PC-3 (cell line): ENCODE data around the gene IWS1. TPM values are rescaled to one million over a fixed set of nuclear protein-coding genes. Genes with fewer than 3 reads are reported as not detected.

Experiments
- ATAC-seq: fragments of 200-7000 bp; cut with Tn5 transposase; 2 replicates; pipeline ENCODE4 v1.9.1; 2020; ENCODE audit warnings: mild to moderate bottlenecking, moderate library complexity
- BruUV-seq: library from RNA; stranded (reverse); fragments of 400-500 nt; replicated peaks from 2 replicates; lab custom pipeline; 2021; lab: Mats Ljungman, UMichigan
- CTCF ChIA-PET: fragments of 300-600 bp; sonication (Branson Sonifier 250); formaldehyde crosslinking; loops from one replicate; lab custom pipeline; 2022; ENCODE audit warnings: antibody characterized with exemption; lab: Charles Lee
- POLR2A ChIA-PET: fragments of 300-600 bp; sonication (Branson Sonifier 250); formaldehyde crosslinking; loops from one replicate; lab custom pipeline; 2022; ENCODE audit warnings: antibody characterized with exemption; ENCODE audit not compliant: unreplicated experiment; lab: Charles Lee
- DNase-seq: peaks from one replicate; pipeline ENCODE4 v3.0.0-alpha.2; 2015
- H2AFZ ChIP-seq: fragments of 300-600 bp; sonication (generic); 2 replicates; pipeline ENCODE4 v1.6.0; 2016; ENCODE audit warnings: antibody characterized with exemption, low read length
- H3F3A ChIP-seq: fragments of 300-600 bp; sonication (generic); one replicate; pipeline ENCODE4 v1.6.0; 2017; ENCODE audit warnings: antibody characterized with exemption, low read length, control low read depth, mild to moderate bottlenecking; ENCODE audit not compliant: unreplicated experiment
- H3K27ac ChIP-seq: fragments of 300-600 bp; sonication (generic); 2 replicates; pipeline ENCODE4 v1.5.1; 2016; ENCODE audit warnings: mild to moderate bottlenecking, low read length
- H3K27me3 ChIP-seq: fragments of 300-600 bp; sonication (generic); 2 replicates; pipeline ENCODE4 v1.6.1; 2016; ENCODE audit warnings: low read length, mixed read lengths
- H3K36me3 ChIP-seq: fragments of 300-600 bp; sonication (generic); 2 replicates; pipeline ENCODE4 v1.6.1; 2016; ENCODE audit warnings: low read depth, mixed run types, low read length, mixed read lengths
- H3K4me1 ChIP-seq: fragments of 300-600 bp; sonication (generic); 2 replicates; pipeline ENCODE4 v1.5.1; 2016; ENCODE audit warnings: low read length; ENCODE audit not compliant: insufficient read depth
- H3K4me2 ChIP-seq: fragments of 300-600 bp; sonication (generic); 2 replicates; pipeline ENCODE4 v1.6.0; 2016; ENCODE audit warnings: low read length
- H3K4me3 ChIP-seq: fragments of 300-600 bp; sonication (generic); 2 replicates; pipeline ENCODE4 v1.5.1; 2016; ENCODE audit warnings: mild to moderate bottlenecking, low read length, mixed read lengths
- H3K79me2 ChIP-seq: fragments of 300-600 bp; sonication (generic); 2 replicates; pipeline ENCODE4 v1.6.1; 2017; ENCODE audit warnings: low read length, mixed read lengths
- H3K9ac ChIP-seq: fragments of 300-600 bp; sonication (generic); 2 replicates; pipeline ENCODE4 v1.6.0; 2016; ENCODE audit warnings: mild to moderate bottlenecking, low read length
- H3K9me2 ChIP-seq: fragments of 300-600 bp; sonication (generic); replicated peaks from 2 replicates; pipeline ENCODE4 v1.6.1; 2016; ENCODE audit warnings: mixed run types, low read length, mixed read lengths
- H3K9me3 ChIP-seq: fragments of 300-600 bp; sonication (generic); 2 replicates; pipeline ENCODE4 v1.6.1; 2016; ENCODE audit warnings: low read length, mixed read lengths
- H4K20me1 ChIP-seq: fragments of 300-600 bp; sonication (generic); 2 replicates; pipeline ENCODE4 v1.6.1; 2016; ENCODE audit warnings: low read length, mixed read lengths
- EZH2 ChIP-seq: fragments of 300-600 bp; sonication (generic); IDR thresholded peaks from one replicate; pipeline ENCODE4 v1.6.1; 2017; ENCODE audit warnings: antibody characterized with exemption, mild to moderate bottlenecking, low read length; ENCODE audit not compliant: unreplicated experiment
- EZH2phosphoT487 ChIP-seq: fragments of 300-600 bp; sonication (generic); IDR thresholded peaks from 2 replicates; pipeline ENCODE4 v1.6.1; 2018; ENCODE audit warnings: mild to moderate bottlenecking, antibody characterized with exemption, low read length, borderline replicate concordance
- intact Hi-C: fragments of 100-400 bp; cut with micrococcal nuclease; formaldehyde crosslinking; loops from 2 replicates; pipeline ENCODE4 v1.9.0; 2023
- total RNA-seq: library from RNA; depleted of rRNA; stranded (reverse); fragments of >200 nt; gene quantifications from 2 replicates; pipeline ENCODE4 v1.2.3, GENCODE V29; 2014
- TF ChIP-seq, protein P1 (sequence below): fragments of 300-600 bp; sonication (generic); conservative IDR thresholded peaks from 2 replicates; pipeline ENCODE4 v1.5.1; 2017; ENCODE audit warnings: antibody characterized with exemption, low read depth, mild to moderate bottlenecking, low read length

The IWS1 gene
- total RNA-seq, 1 experiment from 2014 or later, result 51.4 TPM

DNA sequence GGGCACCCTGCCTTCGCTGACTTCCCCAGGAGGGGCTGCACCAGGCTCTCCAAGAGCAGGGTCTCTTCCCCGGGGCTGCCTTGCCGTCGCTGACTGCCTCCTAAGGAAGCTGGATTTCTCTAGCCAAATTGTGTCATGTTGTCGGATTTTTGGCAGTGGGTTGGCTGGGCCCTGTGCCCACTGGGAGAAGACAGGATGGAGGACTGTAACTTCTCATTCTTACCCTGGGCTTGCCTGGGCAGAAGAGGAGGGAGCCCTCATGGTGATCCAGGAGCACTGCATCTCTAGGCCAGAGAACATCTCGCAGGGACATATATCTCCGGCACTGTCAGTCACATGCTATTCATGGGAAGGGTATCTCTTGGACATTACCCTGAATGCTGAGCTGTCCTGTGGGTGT is 15.5 kb upstream of the IWS1 start:
- H3K4me3 ChIP-seq, result no peak overlapping the region
- ATAC-seq, result no peak
- H3K9me2 ChIP-seq, result no peaks in the 10 kb centered on the region
- no peak for DNase-seq
- no peaks in the 10 kb centered on the region for H3K79me2 ChIP-seq
- H3K36me3 ChIP-seq, result no peaks in the 10 kb centered on the region
- no peak overlapping the region for H3K27ac ChIP-seq
- H2AFZ ChIP-seq, result no peak overlapping the region
- no peak overlapping the region for H3K9ac ChIP-seq
- ChIA-PET POLR2A (no interaction called here), CTCF (no interaction called here)
- H3F3A ChIP-seq, result no peaks in the 10 kb centered on the region
- no peaks in the 10 kb centered on the region for H3K4me1 ChIP-seq
- H3K4me2 ChIP-seq, result no peak overlapping the region
- intact Hi-C loops, result no loop called here
- H4K20me1 ChIP-seq, result no peaks in the 10 kb centered on the region
- TF ChIP-seq, protein P1, sequence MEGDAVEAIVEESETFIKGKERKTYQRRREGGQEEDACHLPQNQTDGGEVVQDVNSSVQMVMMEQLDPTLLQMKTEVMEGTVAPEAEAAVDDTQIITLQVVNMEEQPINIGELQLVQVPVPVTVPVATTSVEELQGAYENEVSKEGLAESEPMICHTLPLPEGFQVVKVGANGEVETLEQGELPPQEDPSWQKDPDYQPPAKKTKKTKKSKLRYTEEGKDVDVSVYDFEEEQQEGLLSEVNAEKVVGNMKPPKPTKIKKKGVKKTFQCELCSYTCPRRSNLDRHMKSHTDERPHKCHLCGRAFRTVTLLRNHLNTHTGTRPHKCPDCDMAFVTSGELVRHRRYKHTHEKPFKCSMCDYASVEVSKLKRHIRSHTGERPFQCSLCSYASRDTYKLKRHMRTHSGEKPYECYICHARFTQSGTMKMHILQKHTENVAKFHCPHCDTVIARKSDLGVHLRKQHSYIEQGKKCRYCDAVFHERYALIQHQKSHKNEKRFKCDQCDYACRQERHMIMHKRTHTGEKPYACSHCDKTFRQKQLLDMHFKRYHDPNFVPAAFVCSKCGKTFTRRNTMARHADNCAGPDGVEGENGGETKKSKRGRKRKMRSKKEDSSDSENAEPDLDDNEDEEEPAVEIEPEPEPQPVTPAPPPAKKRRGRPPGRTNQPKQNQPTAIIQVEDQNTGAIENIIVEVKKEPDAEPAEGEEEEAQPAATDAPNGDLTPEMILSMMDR, result no peak
- TF ChIP-seq EZH2 (no peak), EZH2phosphoT487 (no peak)
- BruUV-seq, result no TSS peak
- no peaks in the 10 kb centered on the region for H3K9me3 ChIP-seq
- H3K27me3 ChIP-seq, result no peaks in the 10 kb centered on the region

- no peak overlapping the region for H3K27ac ChIP-seq
- no peak overlapping the region for H3K4me2 ChIP-seq
- no peaks in the 10 kb centered on the region for H3K9me2 ChIP-seq
- ChIA-PET CTCF (no interaction called here), POLR2A (no interaction called here)
- no peaks in the 10 kb centered on the region for H3K9me3 ChIP-seq
- no peak overlapping the region for H3K4me3 ChIP-seq
- no peaks in the 10 kb centered on the region for H4K20me1 ChIP-seq
- H3K27me3 ChIP-seq, result no peaks in the 10 kb centered on the region
- ATAC-seq (no peak), DNase-seq (no peak)
- H3K4me1 ChIP-seq, result no peaks in the 10 kb centered on the region
- H2AFZ ChIP-seq, result no peak overlapping the region
- no peaks in the 10 kb centered on the region for H3K79me2 ChIP-seq
- no peak overlapping the region for H3K9ac ChIP-seq
- TF ChIP-seq EZH2phosphoT487 (no peak), EZH2 (no peak)
- TF ChIP-seq, protein P1, result no peak
- no TSS peak for BruUV-seq
- no peaks in the 10 kb centered on the region for H3F3A ChIP-seq
- no peaks in the 10 kb centered on the region for H3K36me3 ChIP-seq
- intact Hi-C loops, result no loop called here
These were observed 11.4 kb upstream of the IWS1 start for GRCh38 chr2:127537644-127538043.

DNA sequence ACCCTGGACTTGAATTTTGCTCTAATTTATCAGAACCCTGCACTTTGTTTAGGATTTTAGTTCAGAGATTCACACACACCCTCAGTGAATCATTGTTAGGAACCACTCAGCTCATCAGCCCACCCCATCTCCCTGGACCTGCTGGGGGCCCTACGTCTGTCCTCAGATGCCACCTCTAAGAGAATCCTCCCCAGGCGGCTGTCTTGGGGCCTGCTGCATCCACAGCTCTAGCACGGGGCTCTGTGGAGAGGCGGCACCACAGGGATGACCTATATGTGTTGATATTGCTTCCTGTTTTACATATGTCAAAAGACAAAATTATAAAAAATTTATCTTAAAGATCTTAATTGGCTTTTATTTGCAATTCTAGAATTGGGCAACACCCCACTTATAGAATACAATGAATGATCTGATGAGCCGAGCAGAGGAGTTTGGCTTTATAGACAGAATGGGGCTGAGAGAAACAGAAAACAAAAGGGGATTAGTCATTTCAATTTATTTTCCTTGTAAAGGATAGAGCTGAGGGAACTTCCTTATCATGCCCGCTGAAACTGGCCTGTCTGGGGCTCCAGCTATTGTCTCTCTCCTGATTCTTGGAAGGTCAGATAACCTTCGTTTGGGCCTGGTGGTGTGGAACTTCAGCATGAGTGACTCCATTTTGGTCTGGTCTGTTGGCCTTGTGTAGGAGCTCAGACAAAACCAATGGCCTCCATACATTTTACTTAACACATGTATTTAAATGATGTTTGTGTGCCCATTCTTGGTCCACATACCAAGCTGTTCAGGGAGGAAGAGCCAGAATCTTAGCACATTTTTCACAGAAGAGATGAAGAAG is 10.6 kb upstream of the IWS1 start:
- H2AFZ ChIP-seq, result no peak overlapping the region
- no peaks in the 10 kb centered on the region for H3K9me3 ChIP-seq
- no peak overlapping the region for H3K27ac ChIP-seq
- H3K36me3 ChIP-seq, result no peaks in the 10 kb centered on the region
- intact Hi-C loops, result no loop called here
- H3K9me2 ChIP-seq, result no peaks in the 10 kb centered on the region
- POLR2A ChIA-PET, result interaction anchor here (0.7 kb wide), 1 partner anchor 79 kb away, joined by 3 read pairs; no protein-coding TSS in a partner anchor
- TF ChIP-seq, protein P1, result no peak
- TF ChIP-seq EZH2phosphoT487, result no peak
- TF ChIP-seq EZH2, result no peak
- ATAC-seq, result peak; percentile 67; the same call in 1 of the 2 replicates
- H3K4me2 ChIP-seq, result no peak overlapping the region
- H4K20me1 ChIP-seq, result no peaks in the 10 kb centered on the region
- no peaks in the 10 kb centered on the region for H3K4me1 ChIP-seq
- no peaks in the 10 kb centered on the region for H3F3A ChIP-seq
- no peaks in the 10 kb centered on the region for H3K79me2 ChIP-seq
- no peak overlapping the region for H3K9ac ChIP-seq
- H3K4me3 ChIP-seq, result no peak overlapping the region
- no peak for DNase-seq
- CTCF ChIA-PET, result no interaction called here
- BruUV-seq, result no TSS peak
- no peaks in the 10 kb centered on the region for H3K27me3 ChIP-seq
